ENCODE results near the gene CERK. TPM values are rescaled to one million over a fixed set of nuclear protein-coding genes. Genes with fewer than 3 reads are reported as not detected.

The CERK gene
- total and polyA plus RNA-seq, 2 of the 13 experiments (the other 11 are each of a cell fraction or from before 2014, with no cell fraction given) = 40.3 to 41.9 TPM

- TF ChIP-seq, protein P1, sequence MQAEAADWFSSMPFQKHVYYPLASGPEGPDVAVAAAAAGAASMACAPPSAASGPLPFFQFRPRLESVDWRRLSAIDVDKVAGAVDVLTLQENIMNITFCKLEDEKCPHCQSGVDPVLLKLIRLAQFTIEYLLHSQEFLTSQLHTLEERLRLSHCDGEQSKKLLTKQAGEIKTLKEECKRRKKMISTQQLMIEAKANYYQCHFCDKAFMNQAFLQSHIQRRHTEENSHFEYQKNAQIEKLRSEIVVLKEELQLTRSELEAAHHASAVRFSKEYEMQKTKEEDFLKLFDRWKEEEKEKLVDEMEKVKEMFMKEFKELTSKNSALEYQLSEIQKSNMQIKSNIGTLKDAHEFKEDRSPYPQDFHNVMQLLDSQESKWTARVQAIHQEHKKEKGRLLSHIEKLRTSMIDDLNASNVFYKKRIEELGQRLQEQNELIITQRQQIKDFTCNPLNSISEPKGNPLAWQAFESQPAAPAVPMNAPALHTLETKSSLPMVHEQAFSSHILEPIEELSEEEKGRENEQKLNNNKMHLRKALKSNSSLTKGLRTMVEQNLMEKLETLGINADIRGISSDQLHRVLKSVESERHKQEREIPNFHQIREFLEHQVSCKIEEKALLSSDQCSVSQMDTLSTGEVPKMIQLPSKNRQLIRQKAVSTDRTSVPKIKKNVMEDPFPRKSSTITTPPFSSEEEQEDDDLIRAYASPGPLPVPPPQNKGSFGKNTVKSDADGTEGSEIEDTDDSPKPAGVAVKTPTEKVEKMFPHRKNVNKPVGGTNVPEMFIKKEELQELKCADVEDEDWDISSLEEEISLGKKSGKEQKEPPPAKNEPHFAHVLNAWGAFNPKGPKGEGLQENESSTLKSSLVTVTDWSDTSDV (CRISPR knock-in tag; IDR thresholded peaks at IDR 0.05) = 0 out of 2 replicates have a peak, but pooled peaks have one; percentile 34
- TF ChIP-seq CBX5 (CRISPR knock-in tag; IDR thresholded peaks at IDR 0.05; ENCODE audit: borderline replicate concordance) (peak; percentile 49; the same call in 1 of the 2 replicates), ZNF234 (CRISPR knock-in tag; conservative IDR thresholded peaks at IDR 0.05) (no peak), KIAA2018 (CRISPR knock-in tag; IDR thresholded peaks at IDR 0.05; ENCODE audit: borderline replicate concordance) (no peak), TCF12 (IDR thresholded peaks at IDR 0.05) (no peak), TCF12 (CRISPR knock-in tag; IDR thresholded peaks at IDR 0.05) (peak; percentile 72; the same call in 1 of the 2 replicates), SOX13 (IDR thresholded peaks at IDR 0.05) (0 out of 2 replicates have a peak, but pooled peaks have one; percentile 72), SOX13 (CRISPR knock-in tag; conservative IDR thresholded peaks at IDR 0.05 in 1 of 2, IDR thresholded peaks at IDR 0.05 in 1 of 2) (peak in 1 of 2 experiments; percentile 77; a peak in 2 of 4 replicates)
- TF ChIP-seq, protein P2, sequence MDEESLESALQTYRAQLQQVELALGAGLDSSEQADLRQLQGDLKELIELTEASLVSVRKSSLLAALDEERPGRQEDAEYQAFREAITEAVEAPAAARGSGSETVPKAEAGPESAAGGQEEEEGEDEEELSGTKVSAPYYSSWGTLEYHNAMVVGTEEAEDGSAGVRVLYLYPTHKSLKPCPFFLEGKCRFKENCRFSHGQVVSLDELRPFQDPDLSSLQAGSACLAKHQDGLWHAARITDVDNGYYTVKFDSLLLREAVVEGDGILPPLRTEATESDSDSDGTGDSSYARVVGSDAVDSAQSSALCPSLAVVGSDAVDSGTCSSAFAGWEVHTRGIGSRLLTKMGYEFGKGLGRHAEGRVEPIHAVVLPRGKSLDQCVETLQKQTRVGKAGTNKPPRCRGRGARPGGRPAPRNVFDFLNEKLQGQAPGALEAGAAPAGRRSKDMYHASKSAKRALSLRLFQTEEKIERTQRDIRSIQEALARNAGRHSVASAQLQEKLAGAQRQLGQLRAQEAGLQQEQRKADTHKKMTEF (CRISPR knock-in tag; IDR thresholded peaks at IDR 0.05) = peak; percentile 75
- TF ChIP-seq, protein P3, sequence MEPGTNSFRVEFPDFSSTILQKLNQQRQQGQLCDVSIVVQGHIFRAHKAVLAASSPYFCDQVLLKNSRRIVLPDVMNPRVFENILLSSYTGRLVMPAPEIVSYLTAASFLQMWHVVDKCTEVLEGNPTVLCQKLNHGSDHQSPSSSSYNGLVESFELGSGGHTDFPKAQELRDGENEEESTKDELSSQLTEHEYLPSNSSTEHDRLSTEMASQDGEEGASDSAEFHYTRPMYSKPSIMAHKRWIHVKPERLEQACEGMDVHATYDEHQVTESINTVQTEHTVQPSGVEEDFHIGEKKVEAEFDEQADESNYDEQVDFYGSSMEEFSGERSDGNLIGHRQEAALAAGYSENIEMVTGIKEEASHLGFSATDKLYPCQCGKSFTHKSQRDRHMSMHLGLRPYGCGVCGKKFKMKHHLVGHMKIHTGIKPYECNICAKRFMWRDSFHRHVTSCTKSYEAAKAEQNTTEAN (CRISPR knock-in tag; conservative IDR thresholded peaks at IDR 0.05) = peak; percentile 95
- TF ChIP-seq, protein P4, sequence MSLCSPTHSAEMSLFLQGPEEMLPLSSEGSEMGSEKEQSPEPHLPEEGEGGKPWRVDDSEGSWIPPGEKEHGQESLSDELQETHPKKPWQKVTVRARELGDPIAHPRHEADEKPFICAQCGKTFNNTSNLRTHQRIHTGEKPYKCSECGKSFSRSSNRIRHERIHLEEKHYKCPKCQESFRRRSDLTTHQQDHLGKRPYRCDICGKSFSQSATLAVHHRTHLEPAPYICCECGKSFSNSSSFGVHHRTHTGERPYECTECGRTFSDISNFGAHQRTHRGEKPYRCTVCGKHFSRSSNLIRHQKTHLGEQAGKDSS (CRISPR knock-in tag; IDR thresholded peaks at IDR 0.05; ENCODE audit: borderline replicate concordance, low read depth) = peak; percentile 89
Observed at GRCh38 chr22:46638601-46639431, 99.2 kb downstream of the CERK start (continued).

All from HepG2 (cell line).